ENCODE results near the gene RAB11FIP2.

The RAB11FIP2 gene

GRCh38 chr10:117987244-117987909 lies 59.4 kb downstream of the RAB11FIP2 start:
- no peak for DNase-seq (ENCODE audit: low read depth, low spot score)

DNA sequence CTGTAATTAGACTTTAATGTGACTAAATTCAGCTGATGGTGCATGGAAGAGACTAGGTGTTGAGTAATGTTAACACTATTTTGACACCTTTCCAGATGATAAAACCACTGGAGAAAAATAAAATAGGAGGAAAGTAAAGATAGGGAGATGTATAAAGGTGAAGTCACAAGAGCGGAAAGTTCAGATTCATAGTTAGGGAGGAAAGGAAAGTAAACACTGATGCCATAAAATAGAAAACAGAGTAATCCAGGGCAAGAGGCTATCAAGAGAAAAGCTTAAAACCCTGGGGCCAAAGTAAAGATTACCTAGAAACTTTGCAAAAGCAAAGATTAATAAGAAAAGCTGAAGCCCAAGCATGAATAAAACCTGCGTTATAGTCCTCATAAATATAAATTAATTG lies 62.8 kb downstream of the RAB11FIP2 start:
- DNase-seq (ENCODE audit: low read depth, low spot score): no peak

DNA sequence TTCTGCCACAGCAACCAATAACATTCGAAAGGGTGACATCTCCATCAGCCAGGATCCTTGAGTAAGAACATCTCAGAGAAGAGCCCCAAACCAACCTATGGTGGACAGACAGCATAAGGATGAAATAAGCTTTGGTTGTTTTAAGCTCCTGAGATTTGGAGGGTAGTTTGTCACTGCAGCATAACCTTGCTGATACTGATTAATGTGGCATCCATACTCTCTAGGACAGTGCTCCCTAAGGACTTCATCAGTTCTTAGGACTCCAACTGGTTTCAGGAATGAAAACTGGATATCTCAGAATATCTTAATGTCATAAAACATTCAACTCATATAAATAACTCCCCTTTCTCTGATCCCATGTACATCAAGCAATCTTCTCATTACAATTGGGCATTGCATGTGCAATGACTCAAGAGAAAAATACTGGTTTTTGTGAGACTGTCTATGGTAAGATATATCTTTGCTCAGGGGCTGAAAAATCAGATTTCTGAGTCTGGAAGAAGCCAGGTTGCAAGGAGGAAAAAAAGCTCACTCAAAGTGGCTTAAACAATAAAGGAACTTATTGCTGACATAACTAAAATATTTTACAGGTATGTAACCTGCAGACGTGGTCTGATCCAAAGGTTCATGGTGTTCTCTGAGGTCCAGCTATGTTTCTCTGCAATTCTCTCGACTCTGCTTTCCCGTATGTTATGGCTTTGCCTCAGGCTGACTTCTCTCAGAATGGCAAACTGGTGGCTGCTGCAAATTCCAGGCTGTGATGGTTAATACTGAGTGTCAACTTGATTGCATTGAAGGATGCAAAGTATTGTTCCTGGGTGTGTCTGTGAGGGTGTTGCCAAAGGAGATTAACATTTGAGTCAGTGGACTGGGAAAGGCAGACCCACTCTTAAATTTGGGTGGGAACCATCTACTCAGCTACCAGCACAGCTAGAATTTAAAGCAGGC lies 65.7 kb downstream of the RAB11FIP2 start:
- DNase-seq (ENCODE audit: low read depth, low spot score): no peak

- DNase-seq (ENCODE audit: low read depth, low spot score): no peak
Measured at GRCh38 chr10:117980216-117980615, 66.5 kb downstream of the RAB11FIP2 start.

DNA sequence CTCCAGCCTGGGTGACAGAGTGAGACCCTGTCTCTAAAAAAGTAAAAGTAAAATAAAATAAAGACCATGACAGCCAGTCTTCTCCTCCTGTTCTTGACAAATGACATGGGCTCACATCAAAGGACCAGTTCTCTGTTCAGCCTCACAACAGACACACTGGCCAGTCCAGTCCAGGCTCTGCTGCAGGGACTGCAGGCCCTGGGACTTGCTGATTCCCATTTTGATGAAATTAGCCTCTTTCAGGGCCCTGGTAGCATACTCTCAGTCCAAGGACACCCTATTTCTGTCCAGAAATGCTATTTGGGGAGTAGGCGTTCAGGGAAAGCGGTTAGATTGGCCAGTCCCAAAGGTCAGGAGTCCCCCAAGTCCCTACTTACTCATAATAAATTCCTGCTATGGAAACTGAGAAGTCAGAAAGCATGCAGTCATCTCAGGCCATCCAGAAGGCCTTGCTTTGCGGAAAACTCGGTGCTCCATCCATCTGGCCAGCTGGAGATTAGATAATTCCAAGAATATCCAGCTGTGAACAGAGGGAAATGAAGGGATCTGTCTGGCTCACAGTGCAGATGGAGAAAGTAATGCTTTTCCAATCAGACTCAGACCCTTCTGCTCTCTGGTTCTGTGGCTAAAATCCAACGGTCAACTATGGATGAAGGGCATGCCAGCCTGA lies 74.4 kb downstream of the RAB11FIP2 start:
- DNase-seq (ENCODE audit: low read depth, low spot score): no peak

- no peak for DNase-seq (ENCODE audit: low read depth, low spot score)
Measured at GRCh38 chr10:117970962-117971361, 75.8 kb downstream of the RAB11FIP2 start.

DNA sequence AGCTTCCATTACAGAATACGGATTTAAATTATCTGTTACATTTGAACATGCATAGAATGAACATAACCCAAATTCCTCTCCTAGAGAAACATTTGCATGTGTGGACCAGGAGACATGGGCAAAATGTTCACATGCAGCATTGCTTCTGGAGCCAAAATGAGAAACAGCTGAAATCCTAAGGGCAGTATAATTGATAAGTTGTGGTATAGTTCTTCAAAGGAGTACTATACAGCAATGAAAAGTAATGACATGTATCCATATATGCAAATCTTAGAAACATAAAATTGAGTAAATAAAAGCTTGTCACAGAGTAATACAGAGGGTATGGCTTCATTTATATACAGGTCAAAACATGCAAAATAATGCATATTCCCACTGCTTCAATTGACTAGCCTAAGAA lies 77.1 kb downstream of the RAB11FIP2 start:
- DNase-seq (ENCODE audit: low read depth, low spot score): no peak

DNA sequence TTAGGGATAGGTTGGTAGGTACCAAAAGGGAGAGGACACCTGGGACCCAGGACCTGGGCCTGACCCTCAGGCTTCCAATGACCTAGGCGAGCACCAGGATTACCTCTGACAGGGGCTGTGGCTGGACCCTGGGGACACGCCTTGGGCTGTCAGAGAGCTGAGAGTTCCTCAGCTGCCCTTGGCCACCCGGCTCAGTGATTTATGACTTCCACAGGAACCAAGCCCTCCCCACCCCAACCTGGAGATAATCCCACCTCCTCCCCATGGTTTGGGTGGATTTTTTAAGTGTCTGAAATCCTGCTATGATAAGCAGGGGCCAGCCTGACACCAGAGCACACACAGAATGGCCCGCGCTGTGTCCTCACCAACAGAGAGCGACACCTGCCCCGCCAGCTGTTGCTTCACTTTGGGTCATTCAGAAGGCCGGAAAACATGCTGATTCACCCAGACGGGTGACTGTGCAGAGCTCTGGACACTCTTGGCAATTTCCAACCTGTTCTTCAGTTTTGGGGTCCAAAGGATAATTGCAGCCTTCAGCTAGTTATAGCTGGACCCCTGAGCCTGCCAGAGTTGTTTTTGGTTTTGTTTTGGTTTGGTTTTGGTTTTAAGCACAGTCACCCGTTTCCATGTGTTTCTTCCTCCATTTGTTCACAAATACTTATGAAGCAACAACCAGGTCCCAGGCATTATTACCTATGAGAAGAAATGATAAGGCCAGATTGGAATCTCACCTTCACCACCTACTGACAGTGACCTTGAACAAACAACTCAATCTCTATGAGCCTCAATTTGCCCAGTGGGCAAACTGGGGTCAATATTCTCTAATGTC lies 78.2 kb downstream of the RAB11FIP2 start:
- DNase-seq (ENCODE audit: low read depth, low spot score): no peak

DNA sequence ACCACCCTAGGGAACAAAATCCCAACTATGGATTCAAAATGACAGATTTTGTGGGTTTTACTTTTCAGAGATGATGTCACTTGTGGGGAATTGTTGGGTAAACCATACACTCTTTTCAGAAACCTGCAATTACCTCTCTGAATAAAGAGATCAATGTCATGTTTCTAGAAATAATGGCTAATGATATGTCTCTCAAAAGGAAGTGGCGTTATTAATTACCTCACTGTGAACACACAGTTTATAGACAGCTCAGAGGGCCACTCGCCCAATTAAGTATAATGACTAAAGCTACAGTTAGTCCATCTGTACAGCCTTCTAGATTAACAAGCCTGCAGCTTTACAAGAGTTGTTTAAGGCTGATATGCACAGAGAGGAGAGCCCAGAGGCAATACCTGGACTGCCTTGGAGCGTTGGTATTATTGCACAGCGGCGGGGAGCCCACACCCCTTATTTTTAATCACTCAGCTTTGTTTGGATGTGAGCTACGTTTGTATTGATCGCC lies 79.5 kb downstream of the RAB11FIP2 start:
- no peak for DNase-seq (ENCODE audit: low read depth, low spot score)

DNA sequence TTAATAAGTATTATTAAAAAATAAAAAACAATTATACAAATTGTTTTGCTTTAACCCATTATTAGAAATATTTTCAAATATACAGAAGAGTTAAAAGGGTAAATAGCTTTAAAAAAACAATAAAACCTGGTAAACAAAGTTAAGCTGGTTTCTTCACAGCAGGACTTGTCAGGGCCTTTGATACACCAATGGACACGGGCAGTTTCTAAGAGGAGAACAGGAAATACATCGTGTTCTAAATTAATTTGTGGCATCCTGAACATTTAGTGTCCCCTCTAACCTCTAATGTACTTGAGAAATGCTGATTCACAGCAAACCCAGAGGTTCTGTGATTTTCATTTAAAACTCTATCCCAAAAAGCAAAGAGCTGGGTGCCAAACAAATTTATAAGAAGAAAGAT lies 80.8 kb downstream of the RAB11FIP2 start:
- no peak for DNase-seq (ENCODE audit: low read depth, low spot score)

DNA sequence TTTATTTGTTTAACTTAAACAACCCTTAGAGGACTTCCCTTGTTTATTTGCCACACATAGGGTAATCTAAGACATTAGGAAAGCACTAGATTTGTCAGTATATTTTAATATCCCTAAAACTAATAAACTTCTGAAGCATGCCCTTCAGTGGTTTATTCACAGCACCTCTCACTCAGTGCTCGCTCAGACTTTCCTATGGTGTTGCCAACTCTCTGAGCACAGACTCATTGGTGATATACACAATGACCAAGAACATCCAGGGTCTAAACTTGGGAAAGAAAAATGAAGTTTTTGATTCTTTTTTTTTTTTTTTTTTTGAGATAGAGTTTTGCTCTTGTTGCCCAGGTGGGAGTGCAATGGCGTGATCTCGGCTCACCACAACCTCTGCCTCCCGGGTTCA lies 82.2 kb downstream of the RAB11FIP2 start:
- DNase-seq (ENCODE audit: low read depth, low spot score): no peak

GRCh38 chr10:117960345-117960935 lies 86.3 kb downstream of the RAB11FIP2 start:
- DNase-seq (ENCODE audit: low read depth, low spot score): no peak

DNA sequence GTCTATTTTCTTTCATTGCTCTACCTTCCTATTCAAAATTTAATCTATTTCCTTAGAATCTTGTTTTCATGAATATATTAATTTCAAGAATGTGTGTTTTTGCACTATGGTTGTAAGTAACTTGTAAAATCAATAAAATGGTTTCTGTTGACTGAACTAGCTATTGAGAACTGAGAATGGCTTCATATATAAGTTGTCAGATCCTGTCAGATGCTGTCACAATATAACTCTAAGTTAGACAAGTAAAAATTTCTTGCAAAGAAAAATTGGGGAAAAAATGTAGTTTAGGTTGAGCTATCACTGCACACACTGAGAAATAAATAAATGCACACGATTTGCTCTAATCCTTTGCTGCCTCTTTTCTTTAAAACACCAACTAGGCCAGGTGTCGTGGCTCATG lies 89.8 kb downstream of the RAB11FIP2 start:
- no peak for DNase-seq (ENCODE audit: low read depth, low spot score)

- DNase-seq (ENCODE audit: low read depth, low spot score): no peak
Measured at GRCh38 chr10:117955176-117955575, 91.6 kb downstream of the RAB11FIP2 start.
